NCI-H2107 (cell line): ENCODE results near the gene NFX1.
"Not testable (repeated sequence)": the region's sequence is repeated elsewhere in the genome, so short reads cannot be mapped to it uniquely, and the experiment has no call there.

ENCODE experiments used
- DNase-seq: peaks from one replicate; lab custom pipeline; 2025; lab: John Stamatoyannopoulos, UW

Gene NFX1

DNA sequence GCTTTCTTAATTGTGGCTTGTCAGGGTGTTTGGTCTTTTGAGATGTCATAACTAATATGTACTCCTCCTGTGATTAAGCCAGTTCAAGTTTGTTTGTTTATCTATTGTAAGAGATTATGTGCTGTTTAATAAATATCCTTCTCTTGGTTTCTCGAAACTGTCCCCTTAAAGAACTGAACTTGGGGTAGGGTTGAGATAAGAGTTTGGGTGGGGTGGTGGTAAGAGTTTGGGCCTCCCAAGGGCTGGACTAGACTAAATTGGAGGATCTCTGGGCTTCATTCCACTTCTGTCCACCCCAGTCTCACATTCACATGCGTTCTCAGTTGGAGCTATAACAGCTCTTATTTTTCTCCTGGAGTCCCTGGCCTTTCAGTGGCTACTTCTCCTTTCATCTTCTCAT lies 73.8 kb downstream of the NFX1 start:
- no peak for DNase-seq

DNA sequence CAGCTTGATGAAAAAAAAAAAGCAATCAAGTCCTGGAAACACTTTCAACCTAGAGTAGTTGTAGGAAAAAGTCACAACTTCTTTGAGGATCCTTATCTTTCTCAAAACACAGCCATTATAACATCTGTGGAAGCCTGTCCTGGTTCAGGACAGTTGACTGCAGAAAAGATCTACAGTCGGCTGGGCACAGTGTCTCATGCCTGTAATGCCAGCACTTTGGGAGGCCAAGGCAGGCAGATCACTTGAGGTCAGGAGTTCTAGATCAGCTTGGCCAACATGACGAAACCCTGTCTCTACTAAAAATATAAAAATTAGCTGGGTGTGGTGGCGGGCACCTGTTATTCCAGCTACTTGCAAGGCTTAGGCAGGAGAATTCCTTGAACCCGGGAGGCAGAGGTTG lies 74.5 kb downstream of the NFX1 start:
- not testable (repeated sequence) for DNase-seq

DNA sequence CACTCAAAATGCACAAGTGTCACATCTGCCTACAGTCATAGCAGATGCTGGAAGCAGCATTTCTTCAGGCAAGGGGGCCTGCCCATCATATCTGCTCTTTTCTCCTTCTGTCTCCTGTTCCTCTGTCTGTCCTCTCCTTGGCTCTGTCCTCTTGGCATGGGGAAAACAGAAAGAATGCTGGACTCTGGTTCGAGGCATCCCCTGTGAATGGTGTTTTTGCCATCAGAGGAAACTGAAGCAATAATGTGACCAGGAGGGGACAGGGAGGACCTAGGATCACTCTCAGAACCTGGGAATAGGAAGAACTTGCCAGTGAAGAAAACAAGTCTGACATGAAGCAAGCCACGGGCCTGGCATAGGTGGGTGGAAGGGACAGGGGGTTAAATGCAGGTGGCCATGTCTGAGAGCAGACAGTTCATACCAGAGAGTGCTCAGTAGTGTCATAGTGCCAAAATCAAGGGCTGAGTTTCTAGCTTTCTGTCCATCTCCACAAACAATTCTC lies 76.7 kb downstream of the NFX1 start:
- DNase-seq = no peak

DNA sequence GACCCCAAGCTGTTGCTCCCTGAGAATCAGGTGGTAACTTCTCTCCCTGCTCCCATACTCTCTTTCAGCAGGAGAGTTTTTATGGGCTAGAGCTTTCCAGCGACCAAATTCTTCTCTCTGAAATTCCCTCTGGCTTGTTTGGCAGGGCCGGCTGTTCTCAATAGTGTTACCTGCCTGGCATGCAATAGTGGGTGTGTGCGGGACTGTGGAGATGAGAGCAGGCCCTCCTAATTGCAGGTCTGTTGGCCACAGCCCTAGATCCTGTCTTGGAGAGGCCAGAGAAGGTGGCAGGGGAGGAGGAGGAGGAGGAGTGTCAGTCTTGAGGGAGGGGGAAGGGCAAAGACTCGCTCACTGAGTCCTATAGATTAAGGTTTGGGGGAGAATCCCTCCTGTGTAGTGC lies 82.6 kb downstream of the NFX1 start:
- no peak for DNase-seq

DNA sequence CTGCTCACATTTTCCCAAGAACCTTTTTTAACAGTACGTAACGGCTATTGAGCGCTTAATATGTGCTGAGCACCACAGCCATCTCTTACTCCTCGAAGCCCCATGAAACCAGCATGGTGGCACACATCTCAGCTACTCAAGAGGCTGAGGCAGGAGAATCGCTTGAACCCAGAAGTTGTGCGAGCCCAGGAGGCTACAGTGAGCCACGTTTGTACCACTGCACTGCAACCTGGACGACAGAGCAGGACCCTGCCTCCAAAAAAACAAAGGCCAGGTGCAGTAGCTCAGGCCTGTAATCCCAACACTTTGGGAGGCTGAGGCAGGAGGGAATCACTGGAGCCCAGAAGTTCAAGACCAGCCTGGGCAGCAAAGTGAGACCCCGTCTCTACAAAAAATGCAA lies 83.9 kb downstream of the NFX1 start:
- no peak for DNase-seq

DNA sequence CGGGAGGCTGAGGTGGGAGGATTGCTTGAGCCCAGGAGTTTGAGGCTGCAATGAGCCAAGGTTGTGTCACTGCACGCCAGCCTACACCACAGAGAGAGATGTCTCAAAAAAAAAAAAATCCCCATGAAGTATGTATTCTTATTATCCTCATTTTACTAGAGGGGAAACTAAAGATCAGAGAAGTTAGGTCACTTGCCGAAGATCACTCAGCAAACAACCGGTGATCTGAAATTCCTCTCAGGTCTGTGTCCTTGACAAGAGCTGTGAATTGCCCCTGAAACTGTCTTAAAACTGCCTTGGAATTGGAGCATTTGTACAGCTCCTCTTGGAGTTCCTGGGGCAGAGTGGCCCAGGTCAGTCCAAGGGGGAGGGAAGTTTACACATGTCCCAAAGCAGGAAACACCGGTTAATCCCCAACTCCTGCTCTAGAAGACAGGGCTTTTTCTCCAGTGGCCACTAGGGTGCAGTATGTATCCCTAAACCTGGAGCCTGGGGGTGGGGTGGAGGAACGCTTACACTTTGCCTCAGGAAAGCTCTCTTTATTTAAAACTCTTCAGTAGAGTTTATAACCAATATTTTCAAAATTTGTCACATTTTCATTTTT lies 84.4 kb downstream of the NFX1 start:
- DNase-seq = peak; percentile 46

DNA sequence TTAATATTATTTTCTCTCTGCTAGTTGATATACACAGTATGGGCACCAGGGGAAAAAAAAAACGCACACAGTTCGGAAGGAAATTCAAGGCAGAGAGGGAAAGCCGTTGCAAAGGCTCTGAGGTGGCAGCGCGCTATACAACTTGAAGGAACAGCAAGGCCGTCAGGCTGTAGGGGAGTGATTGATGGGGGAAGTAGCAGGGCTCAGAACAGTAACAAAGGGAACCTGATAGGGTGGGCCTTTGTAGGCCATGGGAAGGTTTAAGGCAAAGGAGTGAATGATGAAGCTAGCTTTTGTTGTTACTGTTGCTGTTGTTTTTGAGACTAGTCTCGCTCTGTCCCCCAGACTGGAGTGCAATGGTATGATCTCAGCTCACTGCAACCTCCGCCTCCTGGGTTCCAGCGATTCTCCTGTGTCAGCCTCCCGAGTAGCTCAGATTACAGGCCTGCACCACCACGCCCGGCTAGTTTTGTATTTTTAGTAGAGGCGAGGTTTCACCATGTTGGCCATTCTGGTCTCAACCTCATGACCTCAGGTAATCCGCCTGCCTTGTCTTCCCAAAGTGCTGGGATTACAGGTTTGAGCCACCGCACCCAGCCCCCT lies 85.0 kb downstream of the NFX1 start:
- DNase-seq = no peak

DNA sequence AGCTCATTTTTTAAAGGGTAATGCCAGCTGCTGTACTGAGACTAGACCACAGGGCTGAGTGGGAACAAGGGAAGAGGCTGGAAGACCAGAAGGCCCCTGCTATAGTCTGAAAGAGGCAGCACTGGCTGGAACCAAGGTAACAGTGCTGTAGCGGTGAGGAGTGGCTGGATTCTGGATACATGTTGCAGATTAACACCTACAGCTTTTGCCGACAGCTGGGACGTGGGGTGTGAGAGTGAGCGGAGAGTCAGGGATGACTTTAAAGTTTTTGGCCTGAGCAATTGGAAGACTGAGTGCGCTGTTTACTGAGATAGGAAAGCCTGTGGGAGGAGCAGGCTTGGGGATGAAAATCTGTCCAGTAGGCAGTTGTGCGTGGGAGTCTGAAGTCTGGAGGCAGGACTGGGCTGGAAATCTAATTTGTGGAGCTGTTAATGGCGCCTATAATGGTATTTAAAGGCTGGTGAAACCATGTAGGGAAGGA lies 85.6 kb downstream of the NFX1 start:
- DNase-seq = no peak

DNA sequence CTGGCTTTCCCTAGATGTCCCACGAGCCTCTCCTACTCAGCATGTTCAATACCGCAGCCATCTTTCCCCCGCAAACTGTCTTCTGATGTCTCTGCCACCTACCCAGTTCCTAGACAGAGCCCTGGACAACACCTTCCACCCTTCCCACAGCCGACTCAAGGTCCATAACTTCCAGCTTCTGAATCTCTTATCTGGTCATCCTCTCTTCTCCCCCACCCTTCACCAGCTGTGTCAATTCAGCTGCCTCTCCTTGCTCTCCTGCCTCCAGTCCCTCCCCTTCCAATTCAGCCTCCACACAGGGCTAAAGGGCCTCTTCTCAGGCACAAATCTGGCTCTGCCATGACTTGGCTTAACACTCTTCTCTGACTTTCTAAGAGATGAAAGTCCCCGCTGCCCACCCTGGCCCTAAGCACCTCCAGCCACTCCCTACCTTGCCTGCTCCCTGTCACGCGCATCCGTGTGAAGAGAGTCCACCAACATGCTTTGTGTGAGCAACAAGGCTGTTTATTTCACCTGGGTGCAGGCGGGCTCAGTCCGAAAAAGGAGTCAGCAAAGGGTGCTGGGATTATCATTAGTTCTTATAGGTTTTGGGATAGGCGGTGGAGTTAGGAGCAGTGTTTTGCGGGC lies 86.9 kb downstream of the NFX1 start:
- DNase-seq = no peak

DNA sequence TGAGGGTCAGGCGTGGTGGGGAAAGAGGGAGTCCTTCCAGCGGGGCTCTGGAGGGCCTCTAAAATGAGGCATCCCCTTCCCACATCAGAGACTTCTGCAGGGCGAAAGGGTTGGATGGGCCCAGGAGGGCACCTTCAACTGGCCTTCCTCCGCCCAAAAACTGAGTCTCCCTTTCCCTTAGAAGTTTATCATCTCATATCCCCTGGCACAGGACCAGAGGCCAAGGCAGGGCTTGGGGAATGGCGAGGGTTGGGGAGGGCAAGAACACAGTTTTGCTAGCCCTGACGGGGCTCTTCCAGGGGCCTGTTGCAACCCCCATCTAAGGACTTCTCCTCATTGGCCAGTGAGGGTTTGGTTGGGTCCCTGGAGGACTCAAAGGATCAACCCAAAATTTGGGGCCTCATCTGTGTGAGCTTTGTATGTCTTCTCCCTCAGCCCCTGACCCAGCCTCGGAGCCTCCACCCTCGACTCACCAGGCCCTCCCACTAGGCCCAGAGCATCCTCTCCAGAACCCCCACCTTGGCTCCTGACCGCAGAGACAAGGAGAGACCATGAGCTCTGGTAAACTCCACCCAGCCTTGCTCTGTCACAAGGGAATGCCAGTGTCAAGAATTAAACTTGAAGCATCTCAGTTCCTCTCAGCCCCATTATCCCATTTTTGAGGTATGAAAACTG lies 87.9 kb downstream of the NFX1 start:
- DNase-seq = no peak

DNA sequence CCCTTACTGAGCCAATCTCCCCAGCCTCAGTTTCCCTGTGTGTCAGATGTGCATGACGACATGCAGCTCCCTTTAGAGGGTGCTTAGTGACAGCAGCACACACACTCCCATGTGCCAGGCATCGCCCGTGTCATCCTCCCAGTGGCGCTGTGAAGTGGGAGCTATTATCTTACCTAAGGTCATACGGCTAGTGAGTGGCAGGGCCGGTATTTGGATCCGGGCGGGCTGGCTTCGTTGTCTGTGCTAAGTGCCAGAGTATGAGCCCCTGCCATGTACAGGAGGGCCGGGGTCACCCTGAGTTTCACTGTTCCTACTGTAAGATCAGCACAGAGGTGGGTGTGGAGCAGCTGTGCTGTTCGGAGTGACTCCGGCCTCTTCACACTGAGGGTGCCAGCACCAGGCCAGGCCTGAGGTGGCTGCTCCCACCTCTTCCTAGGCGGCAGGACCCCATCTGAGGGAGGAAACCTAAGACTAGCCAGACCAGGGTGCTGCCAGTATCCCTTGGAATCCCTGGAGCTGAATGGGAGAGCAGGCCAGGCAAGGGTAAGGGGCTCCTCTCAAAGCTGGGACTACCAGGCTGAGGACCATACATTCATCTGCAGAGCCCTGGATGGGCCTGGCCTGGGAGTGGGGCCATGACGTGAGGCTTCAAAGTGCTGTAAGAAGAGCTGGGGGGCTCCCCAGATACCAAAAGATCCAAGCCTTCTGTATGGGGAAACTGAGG lies 89.5 kb downstream of the NFX1 start:
- DNase-seq = no peak

DNA sequence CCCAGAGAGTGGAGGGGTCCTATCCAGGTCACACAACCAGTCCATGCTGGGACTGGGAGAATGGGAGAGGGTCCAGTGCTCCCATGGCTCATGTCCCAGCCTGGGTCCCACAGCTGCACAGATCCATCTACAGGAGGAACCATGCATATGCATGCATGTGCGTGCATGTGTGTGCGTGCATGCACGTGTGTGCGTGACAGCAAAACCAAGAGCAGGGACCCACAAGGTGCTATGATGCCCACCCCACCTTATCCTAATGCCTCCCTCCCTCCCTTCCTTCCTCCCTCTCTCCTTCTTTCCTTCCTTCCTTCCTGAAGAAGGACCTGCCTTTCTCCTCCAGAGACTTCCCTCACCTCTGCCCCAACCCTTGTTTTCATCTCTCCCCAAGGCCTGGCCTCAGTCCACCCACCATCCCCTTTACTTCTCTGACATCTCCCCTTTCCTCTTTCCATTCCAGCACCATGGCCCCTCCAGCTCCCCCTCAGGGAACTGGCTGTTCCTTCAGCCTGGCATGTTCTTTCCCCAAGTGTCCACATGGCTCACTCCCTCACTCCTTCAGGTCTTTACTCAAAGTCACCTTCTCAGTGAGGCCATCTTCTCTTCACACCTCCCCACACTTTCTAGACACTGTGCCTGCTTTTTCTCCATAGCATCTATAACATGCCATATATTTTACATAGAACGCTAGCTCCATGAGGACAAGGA lies 90.2 kb downstream of the NFX1 start:
- DNase-seq = no peak

DNA sequence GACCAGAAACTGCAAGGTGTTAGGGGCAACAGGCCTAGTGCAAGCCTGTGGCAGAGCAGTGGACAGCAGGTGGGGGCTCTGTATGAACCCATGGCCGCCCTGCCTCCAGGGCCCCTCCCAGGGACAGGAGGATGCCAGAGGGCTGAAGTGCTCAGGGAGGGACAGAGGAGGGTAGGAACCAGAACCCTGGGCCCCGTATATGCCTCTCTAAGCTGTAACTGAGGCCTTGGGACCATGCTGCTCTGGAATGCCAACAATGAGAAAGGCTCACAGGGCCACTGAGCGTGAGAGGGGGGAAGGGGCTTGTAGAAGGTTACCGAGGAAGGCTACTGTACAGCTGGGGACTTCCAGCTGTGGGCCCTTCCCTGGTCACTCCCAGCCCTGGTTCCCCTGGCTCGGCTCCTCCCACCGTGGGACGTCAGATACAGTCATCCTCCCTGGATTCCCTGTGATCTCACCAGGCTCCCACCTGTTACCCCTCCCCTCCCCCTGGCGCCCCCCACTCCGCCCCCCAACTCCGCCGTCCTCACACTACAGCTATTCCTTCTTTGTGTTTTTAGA lies 91.0 kb downstream of the NFX1 start:
- DNase-seq = no peak

DNA sequence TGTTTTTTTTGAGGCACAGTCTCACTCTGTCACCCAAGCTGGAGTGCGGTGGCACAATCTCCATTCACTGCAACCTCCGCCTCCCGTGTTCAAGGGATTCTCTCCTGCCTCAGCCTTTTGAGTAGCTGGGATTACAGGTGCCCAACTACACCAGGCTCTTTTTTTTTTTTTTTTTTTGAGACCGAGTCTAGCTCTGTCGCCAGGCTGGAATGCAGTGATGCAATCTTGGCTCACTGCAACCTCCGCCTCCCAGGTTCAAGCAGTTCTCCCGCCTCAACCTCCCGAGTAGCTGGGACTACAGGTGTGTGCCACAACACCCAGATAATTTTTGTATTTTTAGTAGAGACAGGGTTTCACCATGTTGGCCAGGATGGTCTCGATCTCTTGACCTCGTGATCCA lies 92.1 kb downstream of the NFX1 start:
- DNase-seq = not testable (repeated sequence)

DNA sequence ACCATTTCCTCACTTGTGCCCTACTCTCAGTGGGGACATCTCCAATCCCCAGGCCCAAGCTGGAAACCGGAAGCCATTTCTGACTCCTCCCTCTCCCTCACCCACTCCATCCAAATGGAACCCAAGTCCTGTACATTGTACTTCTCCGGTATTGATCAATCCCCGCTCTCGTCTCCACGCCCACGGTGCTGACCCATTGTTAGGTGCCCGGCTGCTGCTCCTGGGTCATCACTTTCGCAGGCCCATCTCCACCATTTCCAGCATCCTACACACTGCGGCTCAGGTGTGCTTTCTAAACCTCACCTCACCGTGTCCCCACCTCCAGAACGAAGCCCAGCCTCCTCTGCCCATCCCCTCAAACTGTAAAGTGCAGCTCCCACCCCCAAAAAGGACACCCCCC lies 93.1 kb downstream of the NFX1 start:
- not testable (repeated sequence) for DNase-seq

DNA sequence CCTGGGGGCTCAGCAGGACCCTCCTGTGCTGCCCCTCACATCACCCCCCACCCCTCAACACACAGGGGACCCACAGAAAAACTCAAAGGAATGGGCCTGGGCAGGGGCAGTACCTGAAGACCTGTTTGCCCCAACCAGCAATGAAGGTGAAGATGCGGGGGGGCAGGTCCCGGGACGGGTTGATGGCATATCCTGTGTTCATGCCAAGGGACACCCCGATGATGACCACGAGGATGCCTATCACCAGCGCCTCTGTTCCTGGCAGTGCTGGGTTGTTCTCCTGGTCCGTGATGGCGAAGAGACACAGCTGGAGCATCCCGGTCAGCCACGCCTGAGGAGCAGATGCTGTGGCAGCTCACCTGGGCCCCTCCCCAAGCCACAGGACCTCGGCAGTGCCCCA lies 95.2 kb downstream of the NFX1 start:
- not testable (repeated sequence) for DNase-seq

DNA sequence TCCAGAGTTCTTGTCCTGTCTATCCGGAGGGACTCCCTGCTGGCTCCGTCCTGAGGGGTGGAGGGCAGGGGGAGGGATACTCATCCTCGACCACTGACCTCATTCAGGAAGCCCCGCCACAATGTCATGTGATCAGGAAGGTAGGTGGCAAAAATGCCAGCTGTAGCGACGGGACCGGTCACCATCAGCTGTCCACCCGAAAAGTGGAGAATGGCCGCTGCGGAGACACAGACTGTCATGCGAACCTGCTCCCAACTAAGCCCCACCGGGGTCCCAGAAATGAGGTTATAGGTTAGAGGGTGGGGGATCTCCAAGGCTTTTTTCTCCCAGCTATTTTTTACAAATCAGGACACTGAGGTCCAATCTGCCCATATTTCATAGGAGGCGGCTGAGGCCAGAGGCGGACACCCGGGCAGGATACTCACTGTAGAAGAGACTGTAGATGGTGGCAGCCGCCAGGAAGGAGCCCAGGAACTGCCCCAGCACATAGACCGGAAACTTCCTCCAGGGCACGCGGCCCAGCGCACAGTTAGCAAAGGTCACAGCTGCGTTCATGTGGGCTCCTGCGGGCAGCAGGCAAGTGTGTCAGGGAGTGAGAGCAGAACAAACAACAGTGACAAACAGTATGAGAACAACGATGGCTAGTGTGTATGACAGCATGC lies 95.8 kb downstream of the NFX1 start:
- DNase-seq = not testable (repeated sequence)

DNA sequence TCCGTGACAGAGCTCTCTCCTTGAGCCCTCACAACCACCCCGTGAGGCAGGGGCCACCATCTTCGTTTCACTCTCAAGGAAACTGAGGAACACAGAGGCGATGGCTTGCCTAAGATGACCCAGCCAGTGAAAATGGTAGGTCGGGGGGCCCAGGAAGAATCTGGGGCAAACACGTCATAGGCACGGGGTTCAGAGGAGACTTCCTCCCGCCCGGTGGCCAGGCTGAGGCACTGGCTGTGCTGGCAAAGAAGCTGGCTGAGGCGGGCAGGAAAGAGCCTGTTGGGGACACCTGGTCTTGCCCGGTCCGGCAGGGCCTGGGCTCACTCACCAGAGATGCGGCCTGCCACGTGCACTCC lies 96.3 kb downstream of the NFX1 start:
- DNase-seq = not testable (repeated sequence)

DNA sequence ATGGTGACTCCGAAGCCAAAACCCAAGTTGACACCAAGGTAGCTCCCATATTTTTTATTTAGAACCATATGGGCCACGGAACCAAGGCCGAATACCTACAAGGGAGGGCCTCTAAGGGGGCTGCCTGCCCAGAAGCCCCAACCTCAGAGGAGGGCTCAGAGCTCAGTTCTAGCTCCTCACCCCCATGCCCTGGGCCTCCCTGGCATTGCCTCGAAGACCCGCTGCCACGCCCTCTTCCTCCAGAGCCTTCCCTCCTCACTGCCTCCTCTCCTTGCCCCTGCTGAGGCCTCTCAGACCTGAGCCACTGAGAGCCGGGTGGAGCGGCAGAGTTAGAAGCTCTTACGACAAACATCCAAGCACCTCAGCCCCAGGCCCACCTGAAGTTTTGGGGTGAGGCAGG lies 96.7 kb downstream of the NFX1 start:
- DNase-seq = not testable (repeated sequence)

DNA sequence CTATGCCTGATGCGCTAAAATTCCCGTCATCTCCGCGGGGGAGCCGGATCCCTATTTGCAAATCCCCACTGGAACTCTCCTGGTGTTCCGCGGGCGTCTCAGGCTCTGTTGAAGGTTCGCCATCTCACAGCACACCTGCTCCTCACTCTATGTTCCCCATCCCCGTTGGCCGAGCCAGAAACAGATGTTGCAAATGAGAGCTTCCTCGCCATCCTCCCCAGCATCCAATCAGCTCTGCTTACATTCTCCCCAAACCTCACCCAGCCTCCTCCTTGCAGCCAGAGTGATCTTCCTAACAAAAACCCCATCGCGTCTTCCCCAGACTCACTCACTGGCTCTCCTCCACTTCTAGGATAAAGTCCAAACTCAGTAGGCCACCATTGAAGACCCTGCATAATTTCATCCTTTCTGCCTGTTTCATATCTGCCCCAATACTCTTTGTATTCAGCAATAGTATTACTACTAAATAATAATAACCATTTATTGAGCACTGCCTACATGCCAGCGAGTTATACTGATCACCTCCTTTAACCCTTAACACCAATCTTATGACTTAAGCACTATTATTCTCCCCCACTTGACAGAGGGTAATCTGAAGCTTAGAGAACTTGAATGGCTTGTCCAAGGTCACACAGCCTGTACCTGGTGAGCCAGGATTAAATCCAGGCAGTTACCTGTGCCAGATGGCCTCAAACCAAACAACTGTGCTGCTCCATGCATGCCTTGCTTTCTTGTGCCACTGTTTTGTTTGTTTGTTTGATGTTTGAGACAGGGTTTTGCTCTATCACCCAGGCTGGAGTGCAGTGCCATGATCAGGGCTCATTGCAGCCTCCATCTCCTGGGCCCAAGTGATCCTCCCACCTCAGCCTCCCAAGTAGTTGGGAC lies 98.0 kb downstream of the NFX1 start:
- no peak for DNase-seq
